ENCODE measurements around the gene PRELID2. TPM values are rescaled to one million over a fixed set of nuclear protein-coding genes. Genes with fewer than 3 reads are reported as not detected.
"Not testable (repeated sequence)": the region's sequence is repeated elsewhere in the genome, so short reads cannot be mapped to it uniquely, and the experiment has no call there.

The PRELID2 gene
- total RNA-seq, 2 experiments from 2014 or later, result 3.3 to 4.4 TPM

DNA sequence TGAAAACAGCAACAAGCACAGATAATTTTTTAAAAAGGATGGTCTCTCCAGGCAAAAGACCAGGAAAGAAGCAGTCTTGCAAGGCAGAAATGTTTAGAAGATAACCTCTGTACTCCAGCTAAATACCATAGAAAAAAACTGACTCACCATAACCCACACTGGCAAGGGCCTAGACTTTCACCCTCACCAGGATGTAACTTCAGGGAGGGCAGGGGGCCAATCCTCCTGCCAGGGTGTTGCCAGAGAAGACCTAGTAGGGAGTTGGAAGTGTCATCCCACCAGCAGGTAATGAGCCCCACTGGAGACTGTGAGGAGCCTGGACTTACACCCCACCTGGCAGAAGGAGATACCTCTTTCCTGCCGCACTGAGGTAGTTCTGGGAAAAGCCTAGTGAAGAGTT is 97.6 kb downstream of the PRELID2 start:
- H3K9me3 Mint-ChIP-seq, result peaks cover 2% of the 10 kb centered on the region
- POLR2A ChIA-PET, result no interaction called here
- H3K27me3 Mint-ChIP-seq, result no peaks in the 10 kb centered on the region
- ATAC-seq (ENCODE audit: low read depth) (no peak), DNase-seq (no peak)
- H3K27ac Mint-ChIP-seq, result no peak overlapping the region
- H3K36me3 Mint-ChIP-seq, result no peaks in the 10 kb centered on the region
- H3K4me3 Mint-ChIP-seq, result no peak overlapping the region
- H3K4me1 Mint-ChIP-seq, result no peaks in the 10 kb centered on the region

DNA sequence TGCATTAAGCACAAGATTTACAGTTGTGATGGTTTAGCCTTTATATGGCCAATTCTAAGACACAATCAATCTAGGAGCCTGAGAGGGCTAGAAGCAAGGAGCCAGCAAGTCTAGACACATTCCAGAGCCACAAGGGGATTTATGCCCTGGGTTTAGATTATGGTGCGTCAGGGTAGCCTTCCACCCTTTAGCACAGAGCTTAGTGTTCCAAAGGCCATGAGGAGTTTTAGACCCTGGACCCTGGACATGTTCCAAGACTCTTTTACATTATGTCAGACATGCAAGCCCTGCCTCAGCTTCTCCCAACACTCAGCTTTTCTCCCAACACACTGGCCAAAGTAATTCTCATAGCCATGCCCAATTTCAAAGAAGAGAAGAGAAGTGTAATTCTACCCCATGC is 105.2 kb downstream of the PRELID2 start:
- H3K27me3 Mint-ChIP-seq; ATAC-seq (ENCODE audit: low read depth); POLR2A ChIA-PET; H3K36me3 Mint-ChIP-seq; H3K4me1 Mint-ChIP-seq; H3K27ac Mint-ChIP-seq; H3K4me3 Mint-ChIP-seq; DNase-seq: not testable (repeated sequence)
- peaks cover 12% of the 10 kb centered on the region for H3K9me3 Mint-ChIP-seq

DNA sequence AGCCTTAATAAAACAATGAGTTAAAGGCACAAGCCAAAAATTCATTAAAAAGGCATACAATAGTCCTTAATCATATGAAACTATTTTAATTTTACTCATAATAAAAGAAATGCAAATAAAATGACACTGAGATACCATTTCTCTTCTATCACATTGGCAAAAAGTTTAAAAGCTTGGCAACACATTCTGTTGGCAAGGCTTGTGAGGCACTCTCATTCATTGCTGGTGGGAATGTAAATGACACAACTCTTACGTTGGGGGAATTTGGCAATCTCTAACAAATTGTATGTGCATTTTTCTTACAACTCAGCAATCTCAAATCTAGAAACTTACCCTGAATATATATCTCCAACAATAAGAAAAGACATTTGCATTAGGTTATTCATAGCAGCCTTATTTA is 111.6 kb downstream of the PRELID2 start:
- DNase-seq (no peak), ATAC-seq (ENCODE audit: low read depth) (no peak)
- Mint-ChIP-seq H3K4me3 (no peak overlapping the region), H3K9me3 (peaks cover 10% of the 10 kb centered on the region), H3K27me3 (no peaks in the 10 kb centered on the region), H3K36me3 (no peaks in the 10 kb centered on the region), H3K4me1 (no peaks in the 10 kb centered on the region), H3K27ac (no peak overlapping the region)
- POLR2A ChIA-PET, result no interaction called here

DNA sequence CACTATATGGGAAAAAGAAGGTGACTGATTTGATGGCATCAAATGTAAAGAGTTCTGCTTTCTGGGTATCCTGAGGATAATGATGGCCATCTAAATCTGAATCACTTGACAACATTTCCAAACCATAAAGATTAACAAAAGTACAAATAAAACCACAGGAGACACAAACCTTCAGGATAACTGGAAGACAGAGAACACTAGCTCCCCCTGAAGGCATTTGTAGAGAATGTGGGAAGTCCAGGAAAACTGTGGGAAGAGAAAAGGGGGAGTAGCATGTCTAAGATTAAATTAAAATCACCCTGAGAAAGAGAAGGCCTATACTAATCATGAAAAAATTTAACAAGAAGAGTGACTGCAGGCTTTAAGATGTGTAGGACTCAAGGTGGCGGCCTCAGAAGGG is 116.2 kb downstream of the PRELID2 start:
- Mint-ChIP-seq H3K27ac (no peak overlapping the region), H3K27me3 (no peaks in the 10 kb centered on the region), H3K36me3 (no peaks in the 10 kb centered on the region), H3K9me3 (no peaks in the 10 kb centered on the region), H3K4me3 (no peak overlapping the region), H3K4me1 (no peaks in the 10 kb centered on the region)
- DNase-seq (no peak), ATAC-seq (ENCODE audit: low read depth) (no peak)
- POLR2A ChIA-PET, result no interaction called here

DNA sequence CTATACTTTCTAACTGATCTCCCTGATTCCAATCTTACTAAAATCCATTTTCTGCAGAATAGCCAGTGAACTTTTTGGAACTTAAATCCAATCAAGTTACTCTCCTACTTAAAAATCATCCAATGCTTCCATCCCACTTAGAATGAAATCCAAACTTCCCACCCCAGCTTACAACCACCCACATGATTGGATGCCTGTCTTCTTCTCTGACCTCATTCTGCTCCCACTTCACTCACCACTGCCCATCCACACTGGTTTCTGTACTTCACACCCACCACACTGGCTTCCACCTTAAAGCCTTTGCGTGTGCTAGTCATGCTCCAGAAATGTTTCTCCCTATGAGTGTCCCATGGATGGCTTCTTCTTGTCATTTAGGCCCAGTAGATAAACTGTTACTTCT is 119.7 kb downstream of the PRELID2 start:
- ATAC-seq (ENCODE audit: low read depth) (no peak), DNase-seq (no peak)
- no peak overlapping the region for H3K27ac Mint-ChIP-seq
- H3K36me3 Mint-ChIP-seq, result no peaks in the 10 kb centered on the region
- POLR2A ChIA-PET, result no interaction called here
- no peaks in the 10 kb centered on the region for H3K4me1 Mint-ChIP-seq
- H3K4me3 Mint-ChIP-seq, result no peak overlapping the region
- no peaks in the 10 kb centered on the region for H3K9me3 Mint-ChIP-seq
- H3K27me3 Mint-ChIP-seq, result no peaks in the 10 kb centered on the region

DNA sequence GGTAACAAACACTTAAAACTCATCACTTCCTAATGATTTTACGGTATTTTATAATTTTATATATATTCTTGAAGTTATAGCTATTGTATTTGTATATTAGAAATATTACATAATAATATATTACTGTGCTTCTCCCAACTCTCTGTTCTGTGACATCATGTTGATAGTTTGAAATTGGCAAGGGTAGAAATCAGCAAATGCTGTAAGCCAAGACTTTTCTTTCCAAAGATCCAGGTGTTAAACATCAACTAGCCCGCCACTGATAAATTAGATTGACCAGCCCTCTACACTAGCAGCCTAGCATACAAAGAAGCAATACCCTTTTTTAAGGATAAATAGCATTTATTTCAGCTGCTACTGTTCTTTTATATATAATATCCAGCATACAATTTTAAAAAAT is 122.9 kb downstream of the PRELID2 start:
- H3K9me3 Mint-ChIP-seq, result no peaks in the 10 kb centered on the region
- no peak for ATAC-seq (ENCODE audit: low read depth)
- H3K4me1 Mint-ChIP-seq, result no peaks in the 10 kb centered on the region
- no peaks in the 10 kb centered on the region for H3K36me3 Mint-ChIP-seq
- H3K27ac Mint-ChIP-seq, result no peak overlapping the region
- POLR2A ChIA-PET, result no interaction called here
- no peak for DNase-seq
- H3K27me3 Mint-ChIP-seq, result no peaks in the 10 kb centered on the region
- H3K4me3 Mint-ChIP-seq, result no peak overlapping the region

DNA sequence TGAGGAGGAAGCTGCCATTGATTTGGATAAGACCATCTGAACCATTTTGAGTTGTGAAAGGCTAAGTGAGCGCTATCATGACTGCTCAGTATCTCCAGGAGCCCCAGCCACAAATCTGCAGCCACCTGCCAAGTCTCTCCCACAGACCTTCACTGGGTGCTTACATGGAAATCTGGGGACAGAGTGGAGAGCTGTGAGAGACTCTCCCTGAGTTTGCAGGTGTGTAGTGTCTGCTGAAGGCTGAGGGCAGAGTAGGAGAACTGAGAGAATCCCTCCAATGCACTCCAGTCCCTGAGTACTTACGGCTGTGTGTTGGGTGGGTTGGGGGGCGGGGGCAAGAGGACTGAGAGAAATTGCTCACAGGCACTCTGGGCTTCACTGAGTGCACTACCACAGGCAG is 123.7 kb downstream of the PRELID2 start:
- no peak overlapping the region for H3K4me3 Mint-ChIP-seq
- POLR2A ChIA-PET, result no interaction called here
- H3K27ac Mint-ChIP-seq, result no peak overlapping the region
- no peaks in the 10 kb centered on the region for H3K27me3 Mint-ChIP-seq
- DNase-seq (no peak), ATAC-seq (ENCODE audit: low read depth) (no peak)
- no peaks in the 10 kb centered on the region for H3K36me3 Mint-ChIP-seq
- H3K9me3 Mint-ChIP-seq, result no peaks in the 10 kb centered on the region
- no peaks in the 10 kb centered on the region for H3K4me1 Mint-ChIP-seq

Other genes starting within 250 kb of the PRELID2 start
- gene GRXCR2, start 37.7 kb upstream of the PRELID2 start, total RNA-seq, result not detected
- not detected for gene SH3RF2, start 101.2 kb upstream of the PRELID2 start, total RNA-seq

Data from activated naive CD8-positive, alpha-beta T cell treated with anti-CD3 and anti-CD28 coated beads, Interleukin-2, amount 10 ng/mL, durations not matched to agents 7 days and 5 days (primary cell).